Activated CD4-positive, CD25-positive, alpha-beta regulatory T cell treated with anti-CD3 and anti-CD28 coated beads, Interleukin-2, amount 50 U/mL, for 16 hours (primary cell): ENCODE data around the gene ID1.

Source experiments
- DNase-seq: peaks from one replicate; pipeline ENCODE4 v3.0.0-alpha.2; 2020; ENCODE audit warnings: low read depth, low spot score

The ID1 gene, protein sequence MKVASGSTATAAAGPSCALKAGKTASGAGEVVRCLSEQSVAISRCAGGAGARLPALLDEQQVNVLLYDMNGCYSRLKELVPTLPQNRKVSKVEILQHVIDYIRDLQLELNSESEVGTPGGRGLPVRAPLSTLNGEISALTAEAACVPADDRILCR

GRCh38 chr20:31605031-31605901, at the start of gene ID1:
Gene ID1, plus strand, starts transcription at chr20:31605289. Its CDS starts 99 bp downstream, at chr20:31605388.
- peak; percentile 75 for DNase-seq

- DNase-seq = no peak
Observed at GRCh38 chr20:31559704-31560093, 45.4 kb upstream of the ID1 start.

GRCh38 chr20:31560094-31560745, 44.9 kb upstream of the ID1 start:
- DNase-seq = peak; percentile 65

DNA sequence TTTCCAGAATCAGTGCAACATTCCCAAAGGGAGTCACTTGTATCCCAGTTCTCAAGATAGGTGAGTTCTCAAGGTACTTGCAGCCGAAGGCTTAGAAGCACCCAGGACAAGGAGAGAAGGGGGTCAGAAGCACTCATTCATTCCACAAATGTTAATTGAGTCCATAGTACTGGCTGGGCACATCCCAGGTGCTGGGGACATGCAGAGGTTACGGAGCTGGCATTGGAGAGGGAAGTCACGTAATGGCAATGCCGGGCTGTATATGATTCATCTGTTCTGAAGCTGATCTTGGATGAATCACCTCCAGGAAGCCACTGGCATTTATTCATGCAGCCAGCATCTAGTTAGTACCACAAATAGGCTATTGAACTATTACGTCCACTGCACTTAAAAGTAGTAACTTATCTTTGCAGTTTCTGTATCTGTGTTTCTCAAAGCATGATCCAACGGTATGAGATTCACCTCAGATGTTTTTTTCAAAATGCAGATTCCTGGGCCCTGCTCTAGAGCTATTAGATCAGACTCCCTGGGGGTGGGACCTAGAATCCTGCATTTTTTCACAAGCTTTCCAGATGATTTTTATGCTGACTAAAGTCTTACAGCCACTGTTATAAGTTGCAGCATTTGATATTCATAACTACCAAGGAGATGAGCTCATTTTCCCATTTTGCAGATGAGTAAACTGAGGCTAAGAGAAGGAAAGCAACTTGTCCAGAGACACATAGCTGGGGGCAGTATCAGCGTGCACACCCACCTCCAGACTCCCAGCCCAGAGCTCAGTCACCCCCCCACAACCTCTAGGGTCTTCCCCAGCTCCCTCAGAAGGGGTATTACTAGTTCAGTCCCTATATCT, 44.1 kb upstream of the ID1 start:
- DNase-seq = no peak

DNA sequence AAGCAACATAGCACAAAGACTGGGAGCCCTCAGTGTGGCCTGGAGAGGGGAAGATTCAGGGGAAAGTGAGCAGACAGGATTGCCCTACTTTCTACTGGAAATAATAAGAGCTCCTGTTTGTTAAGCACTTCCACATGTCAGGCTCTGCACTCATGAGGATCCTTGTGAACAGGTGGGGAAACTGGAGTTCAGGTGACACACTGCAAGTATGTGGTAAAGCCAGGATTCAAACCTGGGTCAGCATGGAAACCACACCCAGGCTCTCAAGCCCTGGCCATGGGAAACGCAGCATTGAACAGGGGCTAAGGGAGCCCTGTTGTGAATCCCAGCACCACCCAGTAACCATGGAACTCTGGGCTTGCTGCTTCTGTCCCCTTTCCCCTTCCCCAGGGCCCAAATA, 42.8 kb upstream of the ID1 start:
- DNase-seq = no peak

GRCh38 chr20:31564284-31564683, 40.8 kb upstream of the ID1 start:
- DNase-seq = no peak

GRCh38 chr20:31565699-31566318, 39.3 kb upstream of the ID1 start:
- DNase-seq = no peak

- DNase-seq = no peak
Observed at GRCh38 chr20:31566319-31566657, 38.8 kb upstream of the ID1 start.

GRCh38 chr20:31566658-31567379, 38.3 kb upstream of the ID1 start:
- DNase-seq = no peak

DNA sequence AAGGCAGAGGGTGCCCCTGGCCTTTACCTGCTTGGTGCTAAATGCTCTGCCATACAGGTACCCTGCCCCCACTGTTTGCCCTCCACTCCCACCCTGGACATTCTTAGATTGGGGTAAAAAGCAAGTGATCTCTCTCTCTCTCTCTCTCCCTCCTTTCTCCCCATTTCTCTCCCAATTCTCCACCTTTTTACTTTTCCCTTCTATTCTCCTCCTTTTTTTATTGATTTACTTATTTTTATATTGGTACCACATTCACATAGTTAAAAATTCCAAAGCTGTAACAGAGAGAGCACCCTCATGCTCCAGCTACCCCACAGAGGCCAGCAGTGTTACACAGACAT, 37.7 kb upstream of the ID1 start:
- no peak for DNase-seq

DNA sequence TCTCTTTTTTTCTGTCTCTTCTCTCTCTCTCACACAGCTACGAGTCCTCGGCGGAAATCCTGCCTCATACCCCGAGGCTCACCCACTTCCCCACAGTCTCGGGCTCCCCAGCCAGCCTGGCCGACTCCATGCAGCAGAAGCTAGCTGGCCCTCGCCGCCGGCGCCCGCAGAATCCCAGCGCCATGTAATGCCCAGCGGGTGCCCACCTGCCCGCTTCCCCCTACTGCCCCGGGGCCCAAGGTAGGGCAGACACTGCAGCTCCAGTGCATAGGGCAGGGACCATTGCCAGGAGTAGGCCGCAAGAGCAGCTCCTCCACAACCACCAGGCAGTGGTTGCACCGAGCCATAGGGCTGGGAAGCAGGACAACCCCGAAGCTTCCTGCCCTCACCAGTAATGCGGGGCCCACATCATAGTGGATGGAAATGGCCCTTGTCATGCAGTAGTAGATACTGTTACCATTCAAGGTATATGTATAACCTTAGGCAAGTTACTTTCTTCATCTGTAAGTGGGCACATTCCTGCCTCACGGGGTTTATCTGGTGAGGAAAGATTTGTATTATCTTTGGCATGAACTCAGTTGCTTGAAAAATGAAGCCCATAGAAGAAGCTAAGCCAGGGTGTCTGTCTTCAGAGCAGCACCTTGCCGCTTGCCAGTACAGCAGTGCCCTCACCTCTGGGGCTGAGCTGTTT, 36.9 kb upstream of the ID1 start:
- no peak for DNase-seq

- DNase-seq = no peak
Observed at GRCh38 chr20:31568773-31569162, 36.3 kb upstream of the ID1 start.

DNA sequence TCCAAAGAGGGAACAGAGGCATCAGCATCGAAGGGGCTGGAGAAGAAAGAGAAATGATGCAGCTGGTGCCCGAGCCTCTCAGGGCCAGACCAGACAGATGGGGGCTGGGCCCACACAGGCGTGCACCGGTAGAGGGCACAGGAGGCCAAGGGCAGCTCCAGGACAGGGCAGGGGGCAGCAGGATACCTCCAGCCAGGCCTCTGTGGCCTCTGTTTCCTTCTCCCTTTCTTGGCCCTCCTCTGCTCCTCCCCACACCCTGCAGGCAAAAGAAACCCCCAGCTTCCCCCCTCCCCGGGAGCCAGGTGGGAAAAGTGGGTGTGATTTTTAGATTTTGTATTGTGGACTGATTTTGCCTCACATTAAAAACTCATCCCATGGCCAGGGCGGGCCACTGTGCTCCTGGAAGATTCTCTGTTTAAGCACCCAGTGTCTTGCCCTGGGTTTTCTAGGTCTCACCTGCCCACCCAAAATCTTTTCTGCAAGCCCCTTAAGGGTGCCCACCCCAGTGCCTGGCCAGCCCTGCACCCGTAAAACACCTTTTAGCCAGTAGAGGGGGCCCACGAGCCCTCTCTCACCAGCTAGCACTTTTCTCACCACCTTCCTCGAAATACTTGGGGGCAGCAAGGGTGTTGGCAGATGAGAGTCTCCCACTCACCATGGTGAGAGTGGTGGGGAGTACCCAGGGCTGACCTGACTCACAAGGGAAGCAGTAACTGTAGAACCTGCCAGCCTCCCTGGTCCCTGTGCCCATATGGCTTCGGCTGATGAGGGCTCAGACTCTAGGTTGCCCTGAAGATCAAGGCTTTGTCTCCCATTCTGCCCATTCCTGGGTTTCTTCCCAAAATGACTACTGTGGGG, 35.7 kb upstream of the ID1 start:
- DNase-seq = no peak

DNA sequence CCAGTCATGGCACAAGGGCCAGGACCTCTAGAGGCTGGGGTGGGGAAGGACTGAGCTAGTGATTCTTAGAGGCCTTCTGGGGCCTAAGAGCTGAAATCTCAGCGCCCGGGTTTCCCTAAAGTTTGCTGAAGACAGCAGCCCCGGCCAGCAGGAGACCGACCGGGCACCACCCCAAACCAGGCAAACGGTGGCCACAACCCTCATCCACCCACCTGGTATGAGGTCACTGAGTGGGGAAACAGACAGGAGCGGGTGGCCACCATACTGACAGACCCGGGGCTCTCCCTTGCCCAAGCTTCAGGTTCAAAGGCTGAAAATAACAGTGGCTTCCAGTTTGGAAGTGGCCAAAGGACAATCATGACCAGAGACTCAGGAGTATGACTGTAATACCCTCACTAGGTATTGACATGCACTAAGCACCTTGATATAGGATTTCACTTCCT, 35.0 kb upstream of the ID1 start:
- DNase-seq = no peak

GRCh38 chr20:31570735-31571617, 34.1 kb upstream of the ID1 start:
- no peak for DNase-seq

GRCh38 chr20:31572042-31572700, 32.9 kb upstream of the ID1 start:
- DNase-seq = no peak

- DNase-seq = peak; percentile 70
Observed at GRCh38 chr20:31572701-31573554, 32.2 kb upstream of the ID1 start.
